Measurements from ENCODE around the gene CRYAB.
"Not testable (repeated sequence)": the region's sequence is repeated elsewhere in the genome, so short reads cannot be mapped to it uniquely, and the experiment has no call there.

CRYAB gene

DNA sequence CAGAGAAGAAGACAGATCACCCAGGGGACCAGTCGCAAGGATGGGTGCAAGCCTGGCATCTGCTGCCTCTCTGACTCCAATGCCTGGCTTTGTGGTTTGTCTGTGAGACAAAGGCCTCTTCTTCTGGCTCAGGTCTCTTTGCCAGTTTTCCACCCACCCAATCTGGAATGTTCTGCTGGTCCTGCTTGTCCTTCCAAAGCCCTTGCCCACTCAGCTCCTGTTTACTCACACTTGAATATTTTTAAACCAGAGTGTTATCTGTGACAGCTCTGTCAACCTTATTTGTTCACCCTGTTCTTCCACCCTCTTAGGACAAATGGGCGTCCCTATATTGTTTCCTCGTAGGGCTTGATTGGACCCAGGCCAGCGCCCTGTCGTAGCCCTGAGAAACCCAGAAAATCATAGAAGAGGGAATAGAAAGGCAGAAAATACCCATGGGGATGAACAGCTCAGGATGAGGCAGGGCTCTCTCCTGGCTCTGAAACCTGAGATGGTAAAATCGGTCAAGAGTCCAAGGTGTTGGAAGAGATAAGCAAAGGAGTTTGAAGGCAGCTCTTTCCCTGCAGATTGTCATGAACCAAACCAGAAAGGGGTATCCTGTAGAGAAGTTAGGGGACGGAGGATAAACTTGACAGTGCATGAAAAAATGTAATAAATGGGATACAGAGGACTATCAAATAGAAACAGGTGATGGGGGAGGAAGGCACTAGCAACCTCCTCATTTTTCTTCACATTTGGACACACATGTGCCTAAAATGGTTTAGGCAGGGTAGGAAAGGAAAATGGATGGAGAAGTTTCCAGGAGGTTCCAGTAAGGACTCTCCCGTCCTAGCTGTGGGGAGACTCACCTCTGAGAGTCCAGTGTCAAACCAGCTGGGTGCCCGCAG lies 651 bp downstream of the CRYAB start:
- in situ Hi-C loops (cut with HindIII; ENCODE audit: low sequenced_read_pairs), result no loop called here

DNA sequence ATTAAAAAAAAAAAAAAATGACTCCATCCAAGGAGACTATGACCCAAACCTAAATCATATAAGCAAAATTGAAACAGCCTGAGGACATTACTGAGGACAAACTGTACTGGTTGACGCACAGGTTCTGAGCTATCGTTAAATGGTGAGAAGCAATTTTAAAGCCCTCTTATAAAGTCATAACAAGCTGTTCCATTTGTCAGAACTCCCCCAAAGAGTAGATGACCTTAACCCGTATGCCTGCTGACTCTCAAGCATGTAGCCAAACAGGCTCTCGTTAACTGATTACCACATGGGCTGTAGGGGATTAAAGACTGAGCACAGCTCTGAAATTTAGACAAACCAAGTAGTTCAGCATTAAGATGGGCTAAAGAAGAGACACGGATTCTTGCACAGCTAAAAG lies 2.2 kb downstream of the CRYAB start:
- in situ Hi-C loops (cut with HindIII; ENCODE audit: low sequenced_read_pairs), result no loop called here

DNA sequence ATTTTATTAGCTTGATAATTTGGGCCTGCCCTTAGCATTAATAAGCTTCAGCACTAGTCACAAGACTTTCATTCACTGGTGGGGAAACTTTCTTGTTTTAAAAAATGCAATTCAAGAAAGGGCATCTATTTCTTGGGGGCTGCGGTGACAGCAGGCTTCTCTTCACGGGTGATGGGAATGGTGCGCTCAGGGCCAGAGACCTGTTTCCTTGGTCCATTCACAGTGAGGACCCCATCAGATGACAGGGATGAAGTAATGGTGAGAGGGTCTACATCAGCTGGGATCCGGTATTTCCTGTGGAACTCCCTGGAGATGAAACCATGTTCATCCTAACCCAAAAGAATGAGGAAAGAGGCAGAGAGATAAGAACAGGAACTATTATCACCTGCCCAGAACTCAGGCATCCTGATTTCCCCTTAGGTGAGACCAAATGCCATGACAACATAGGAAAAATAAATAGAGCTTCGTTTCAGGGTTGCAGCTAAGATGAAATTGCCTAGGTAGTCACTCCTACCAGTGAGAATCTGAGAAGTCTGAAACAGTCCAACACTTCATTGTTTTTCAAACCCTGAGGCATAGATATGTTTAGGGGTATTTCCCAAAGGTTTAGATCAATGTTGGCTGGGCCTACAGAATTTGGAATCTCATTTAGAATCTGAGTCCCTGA lies 2.8 kb downstream of the CRYAB start:
- in situ Hi-C loops (cut with HindIII; ENCODE audit: low sequenced_read_pairs), result no loop called here

- in situ Hi-C loops (cut with HindIII; ENCODE audit: low sequenced_read_pairs), result no loop called here
Measured at GRCh38 chr11:111906680-111907079, 4.9 kb downstream of the CRYAB start.

- in situ Hi-C loops (cut with HindIII; ENCODE audit: low sequenced_read_pairs), result no loop called here
Measured at GRCh38 chr11:111905411-111905810, 6.2 kb downstream of the CRYAB start.

GRCh38 chr11:111886844-111887243 lies 24.7 kb downstream of the CRYAB start:
- in situ Hi-C loops (cut with HindIII; ENCODE audit: low sequenced_read_pairs), result no loop called here

- in situ Hi-C loops (cut with HindIII; ENCODE audit: low sequenced_read_pairs), result no loop called here
Measured at GRCh38 chr11:111886032-111886431, 25.5 kb downstream of the CRYAB start.

DNA sequence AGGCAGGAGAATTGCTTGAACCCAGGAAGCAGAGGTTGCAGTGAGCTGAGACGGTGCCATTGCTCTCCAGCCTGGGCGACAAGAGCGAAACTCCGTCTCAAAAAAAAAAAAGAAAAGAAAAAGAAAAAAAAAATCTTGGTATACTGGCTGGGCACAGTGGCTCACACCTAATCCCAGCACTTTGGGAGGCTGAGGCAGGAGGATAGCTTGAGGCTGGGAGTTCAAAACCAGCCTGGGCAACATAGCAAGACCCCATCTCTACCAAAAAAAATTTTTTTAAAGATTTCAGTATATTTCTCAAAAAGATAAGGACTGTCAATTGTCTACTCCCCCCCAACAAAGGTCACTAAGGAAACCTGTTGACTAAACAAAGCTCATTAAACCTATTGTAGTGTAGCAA lies 26.5 kb downstream of the CRYAB start:
- in situ Hi-C loops (cut with HindIII; ENCODE audit: low sequenced_read_pairs), result not testable (repeated sequence)

- in situ Hi-C loops (cut with HindIII; ENCODE audit: low sequenced_read_pairs), result no loop called here
Measured at GRCh38 chr11:111882202-111882601, 29.4 kb downstream of the CRYAB start.

DNA sequence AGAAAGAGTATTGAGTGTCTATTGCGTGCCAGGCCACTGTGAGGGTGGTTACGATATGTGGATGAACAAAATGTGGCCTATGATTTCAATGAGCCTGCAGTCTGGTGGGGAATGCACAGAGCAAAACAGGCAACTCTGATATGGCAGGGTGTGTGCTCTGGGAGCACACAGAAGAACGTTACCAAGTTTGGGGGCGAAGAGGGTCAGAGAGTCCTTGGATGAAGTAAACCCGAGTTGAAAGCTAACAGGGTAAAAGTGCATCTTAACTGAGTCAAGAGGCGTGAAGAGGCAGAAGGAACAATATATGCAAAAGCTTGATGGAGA lies 32.0 kb downstream of the CRYAB start:
- in situ Hi-C loops (cut with HindIII; ENCODE audit: low sequenced_read_pairs), result loop anchor here (5.0 kb wide), 1 partner anchor 48 kb away; no protein-coding TSS in a partner anchor

DNA sequence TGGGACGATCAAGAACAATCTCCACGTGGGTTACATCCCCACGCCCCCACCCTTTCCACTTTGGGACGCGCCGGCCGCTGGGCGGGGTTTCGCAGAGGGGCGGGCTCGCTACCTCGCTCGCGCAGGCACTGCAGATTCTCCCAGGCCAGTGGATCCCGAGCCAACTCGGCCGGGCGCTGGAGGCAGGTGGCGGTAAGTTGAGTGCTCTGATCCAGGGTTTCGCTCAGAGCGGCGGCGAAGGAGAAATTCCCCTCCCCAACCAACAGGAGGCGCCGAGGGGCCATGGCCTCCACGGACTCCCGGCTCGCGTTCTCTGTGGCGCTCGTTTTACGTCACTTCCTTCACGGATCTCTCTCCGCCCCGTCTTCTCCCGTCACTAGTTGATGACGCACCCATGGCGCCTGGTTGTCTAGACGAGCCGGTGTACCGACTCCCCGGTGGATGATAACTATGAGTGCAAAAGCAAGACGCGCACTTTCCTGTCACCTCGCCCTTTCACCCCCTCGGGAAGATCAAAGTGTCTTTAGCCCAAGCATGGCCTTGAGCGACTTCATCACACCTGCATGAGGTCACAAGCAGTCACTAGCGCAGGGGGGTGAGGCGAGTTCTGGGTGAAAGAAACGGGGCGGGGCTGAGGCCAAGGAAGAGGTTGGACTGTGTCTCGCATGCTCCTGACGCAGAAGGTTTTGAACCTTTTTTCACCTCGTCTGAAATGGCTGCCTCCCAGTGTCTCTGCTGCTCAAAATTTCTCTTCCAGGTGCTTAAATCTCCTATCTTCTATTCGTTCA lies 32.5 kb downstream of the CRYAB start, which contains the start of the genes CFAP68 and FDXACB1:
Gene CFAP68 (plus strand): TSS at position 693 of the 788 bp plus-strand sequence. CDS start 20 bp downstream, at position 713.
Gene FDXACB1 (minus strand): TSS at position 317 of the 788 bp plus-strand sequence. CDS start 33 bp downstream, at position 284.
- in situ Hi-C loops (cut with HindIII; ENCODE audit: low sequenced_read_pairs), result loop anchor here (5.0 kb wide), 1 partner anchor 48 kb away; no protein-coding TSS in a partner anchor

DNA sequence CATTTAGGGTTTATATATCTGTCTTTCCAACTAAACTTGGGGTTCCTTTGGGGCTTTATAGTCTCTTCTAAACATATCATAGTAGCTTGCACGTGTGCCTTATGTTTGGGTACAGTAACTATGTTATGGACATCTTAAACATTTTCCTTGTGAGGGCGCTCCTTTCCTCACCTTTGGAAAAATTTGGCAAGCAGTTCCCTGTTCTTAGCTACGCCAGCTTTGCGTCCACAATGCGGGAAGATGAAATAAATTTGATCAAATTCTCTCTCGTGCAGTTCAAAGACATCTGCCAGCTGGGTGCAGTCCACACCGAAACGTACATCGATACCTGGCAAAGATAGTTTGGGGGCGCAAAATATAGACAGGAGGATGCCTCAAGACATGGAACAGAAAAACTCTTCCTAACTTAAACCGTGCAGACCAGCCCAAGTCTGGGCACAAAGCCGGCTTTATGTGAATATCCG lies 33.2 kb downstream of the CRYAB start:
- in situ Hi-C loops (cut with HindIII; ENCODE audit: low sequenced_read_pairs), result loop anchor here (5.0 kb wide), 1 partner anchor 49 kb away; no protein-coding TSS in a partner anchor

DNA sequence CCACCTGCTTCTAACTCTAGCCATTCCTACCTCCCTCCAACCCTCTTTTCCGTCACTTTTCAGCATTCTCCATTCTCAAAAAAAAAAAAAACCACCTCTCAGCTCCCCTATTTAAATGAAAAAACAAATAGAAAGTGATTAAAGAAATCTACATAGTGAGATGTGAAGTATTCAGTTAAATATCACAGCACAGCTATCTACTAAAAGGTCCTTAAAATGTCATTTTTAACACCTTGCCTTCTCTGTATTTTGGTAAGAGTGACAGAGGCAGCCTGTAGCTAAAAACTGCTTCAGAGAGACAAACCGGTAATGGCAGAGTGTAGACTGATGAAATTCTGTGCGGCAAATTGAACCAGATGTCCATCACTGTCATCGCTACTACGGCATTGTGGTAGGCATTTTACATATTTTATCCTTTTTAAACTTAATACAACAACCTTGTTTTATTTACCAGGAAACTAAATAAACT lies 39.8 kb downstream of the CRYAB start:
- in situ Hi-C loops (cut with HindIII; ENCODE audit: low sequenced_read_pairs), result no loop called here

DNA sequence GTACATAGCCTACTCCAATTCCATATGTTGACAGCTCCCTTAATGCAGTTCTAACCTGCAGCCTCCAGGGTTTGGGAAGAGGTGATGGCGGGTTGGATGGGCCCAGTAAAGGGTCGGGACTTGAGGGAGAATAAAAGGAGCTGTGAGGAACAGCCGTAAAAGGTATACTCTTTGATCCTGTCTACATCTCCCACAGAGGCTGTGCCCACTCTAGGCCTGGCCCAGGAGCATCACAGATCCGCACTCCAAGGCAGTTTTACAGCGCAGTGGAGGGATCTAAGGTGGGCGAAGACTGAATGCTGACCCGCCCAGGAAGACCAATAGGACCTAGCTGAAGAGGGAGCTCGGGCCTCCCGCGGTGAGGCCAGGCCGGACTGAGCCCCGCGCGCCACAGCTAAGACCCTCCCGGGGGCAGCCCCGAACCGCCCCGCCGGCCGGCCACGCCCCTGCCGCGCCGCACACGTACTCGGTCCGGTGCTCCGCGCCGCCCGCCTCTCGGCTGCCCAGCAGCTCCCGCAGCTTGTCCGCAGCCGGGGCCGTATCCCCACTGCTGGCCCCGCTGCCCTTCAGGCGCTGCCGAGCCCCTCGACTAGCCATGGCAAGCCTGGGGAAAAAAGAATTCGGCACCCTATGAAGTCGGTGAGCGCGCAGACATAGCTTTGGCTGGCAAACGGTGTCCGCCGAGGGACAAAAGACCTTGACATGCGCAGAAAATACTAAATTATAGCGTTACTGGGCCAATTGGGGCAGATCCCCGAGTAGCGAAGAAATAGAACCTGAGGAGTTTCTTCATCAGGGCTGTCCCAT lies 40.5 kb downstream of the CRYAB start, which contains the start of gene ALG9:
Gene ALG9 (minus strand): TSS at position 696 of the 807 bp plus-strand sequence. CDS start 99 bp downstream, at position 597.
- in situ Hi-C loops (cut with HindIII; ENCODE audit: low sequenced_read_pairs), result no loop called here

- in situ Hi-C loops (cut with HindIII; ENCODE audit: low sequenced_read_pairs), result no loop called here
Measured at GRCh38 chr11:111870522-111870885, 41.1 kb downstream of the CRYAB start.

DNA sequence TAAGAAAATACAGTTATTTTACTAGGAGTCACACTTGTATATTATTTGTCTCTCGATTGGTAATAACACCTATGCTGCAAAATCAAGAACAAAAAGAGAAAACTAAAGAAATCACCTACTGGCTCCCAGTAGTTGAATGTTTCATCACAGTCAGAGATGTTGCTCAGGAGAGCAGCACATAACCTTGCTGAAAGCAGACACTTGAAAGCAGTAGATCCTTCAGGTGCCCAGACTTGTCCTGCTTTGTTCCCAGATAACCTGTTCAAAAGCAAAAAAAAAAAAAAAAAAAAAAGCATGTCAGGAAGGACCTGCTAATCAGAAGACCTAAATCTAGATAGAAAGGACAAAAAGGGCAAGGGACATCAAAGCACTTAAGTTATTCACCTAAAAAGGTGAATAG lies 41.5 kb downstream of the CRYAB start:
- in situ Hi-C loops (cut with HindIII; ENCODE audit: low sequenced_read_pairs), result no loop called here

- in situ Hi-C loops (cut with HindIII; ENCODE audit: low sequenced_read_pairs), result no loop called here
Measured at GRCh38 chr11:111860257-111860656, 51.3 kb downstream of the CRYAB start.

Measured in endothelial cell of hepatic sinusoid (primary cell).